Jurkat, Clone E6-1 (cell line): ENCODE results near the gene HNF4A.
A peak's percentile ranks its signal among the peaks of the same experiment; 100 is the strongest.
"Not testable (repeated sequence)": the region's sequence is repeated elsewhere in the genome, so short reads cannot be mapped to it uniquely, and the experiment has no call there.

ENCODE experiments used
- DNase-seq: peaks from one replicate; pipeline ENCODE4 v3.0.0-alpha.2; 2011; ENCODE audit warnings: low read depth, low spot score
- H3K4me3 ChIP-seq: 2 replicates; pipeline ENCODE4 v1.5.1; 2011; ENCODE audit warnings: mild to moderate bottlenecking, low read length, control low read depth, moderate library complexity

HNF4A gene

GRCh38 chr20:44455126-44455525 is 99.6 kb downstream of the HNF4A start:
- H3K4me3 ChIP-seq: no peak overlapping the region
- no peak for DNase-seq

- DNase-seq: no peak
These were observed 101.1 kb downstream of the HNF4A start for GRCh38 chr20:44456611-44457010.

GRCh38 chr20:44457016-44457415 is 101.5 kb downstream of the HNF4A start:
- no peak for DNase-seq
- H3K4me3 ChIP-seq: no peak overlapping the region

More at GRCh38 chr20:44456611-44457010, 101.1 kb downstream of the HNF4A start:
- H3K4me3 ChIP-seq: no peak overlapping the region

- no peak overlapping the region for H3K4me3 ChIP-seq
- no peak for DNase-seq
These were observed 103.8 kb downstream of the HNF4A start for GRCh38 chr20:44459271-44459670.

GRCh38 chr20:44460795-44461141 is 105.3 kb downstream of the HNF4A start:
- H3K4me3 ChIP-seq: no peak overlapping the region
- DNase-seq: peak; percentile 27

- no peak overlapping the region for H3K4me3 ChIP-seq
- DNase-seq: no peak
These were observed 105.8 kb downstream of the HNF4A start for GRCh38 chr20:44461142-44461802.

GRCh38 chr20:44461803-44462174 is 106.3 kb downstream of the HNF4A start:
- DNase-seq: no peak
- no peak overlapping the region for H3K4me3 ChIP-seq

- DNase-seq: no peak
- H3K4me3 ChIP-seq: no peak overlapping the region
These were observed 108.0 kb downstream of the HNF4A start for GRCh38 chr20:44463466-44463865.

GRCh38 chr20:44464514-44464913 is 109.0 kb downstream of the HNF4A start:
- H3K4me3 ChIP-seq: no peak overlapping the region
- DNase-seq: no peak

GRCh38 chr20:44465001-44465560 is 109.6 kb downstream of the HNF4A start:
- no peak for DNase-seq
- no peak overlapping the region for H3K4me3 ChIP-seq

GRCh38 chr20:44467289-44467883 is 111.9 kb downstream of the HNF4A start:
- DNase-seq: no peak
- no peak overlapping the region for H3K4me3 ChIP-seq

- no peak for DNase-seq
- no peak overlapping the region for H3K4me3 ChIP-seq
These were observed 112.7 kb downstream of the HNF4A start for GRCh38 chr20:44468044-44468782.

GRCh38 chr20:44470327-44470726 is 114.8 kb downstream of the HNF4A start:
- no peak for DNase-seq
- no peak overlapping the region for H3K4me3 ChIP-seq

GRCh38 chr20:44471481-44471882 is 116.0 kb downstream of the HNF4A start:
- no peak for DNase-seq
- no peak overlapping the region for H3K4me3 ChIP-seq

- H3K4me3 ChIP-seq, DNase-seq: not testable (repeated sequence)
These were observed 116.8 kb downstream of the HNF4A start for GRCh38 chr20:44472283-44472682.

- DNase-seq: no peak
These were observed 119.8 kb downstream of the HNF4A start for GRCh38 chr20:44475372-44475693.

GRCh38 chr20:44475694-44476560 is 120.4 kb downstream of the HNF4A start, which contains the start of gene TTPAL:
Gene TTPAL, plus strand, starts transcription at chr20:44475874. Its CDS starts 4,126 bp downstream, at chr20:44480000.
- peak; percentile 80 for DNase-seq
- peak within 1 kb of the TSS; percentile 85 for H3K4me3 ChIP-seq

More at GRCh38 chr20:44475372-44475693, 119.8 kb downstream of the HNF4A start:
- H3K4me3 ChIP-seq: peak overlapping the region; percentile 85

- H3K4me3 ChIP-seq: no peak overlapping the region
- no peak for DNase-seq
These were observed 121.7 kb downstream of the HNF4A start for GRCh38 chr20:44477151-44477550.

GRCh38 chr20:44478206-44478605 is 122.7 kb downstream of the HNF4A start:
- no peak for DNase-seq
- no peak overlapping the region for H3K4me3 ChIP-seq
